Activated CD4-positive, alpha-beta T cell treated with anti-CD3 and anti-CD28 coated beads, Interleukin-2, amount 50 U/mL, for 1 hour (primary cell): ENCODE results near the gene PDP2.

Experiments used
- DNase-seq: peaks from one replicate; pipeline ENCODE4 v3.0.0-alpha.2; 2020

Gene PDP2

GRCh38 chr16:66880288-66881013, at the start of gene PDP2:
TSS of gene PDP2 (plus strand) at chr16:66880515. CDS start at chr16:66884285, 3,770 bp downstream.
- peak; percentile 85 for DNase-seq

GRCh38 chr16:66832190-66832589, 48.1 kb upstream of the PDP2 start:
- DNase-seq, result no peak

- no peak for DNase-seq
Observed at GRCh38 chr16:66832661-66833305, 47.5 kb upstream of the PDP2 start.

GRCh38 chr16:66834746-66835145, 45.6 kb upstream of the PDP2 start:
- DNase-seq, result no peak

GRCh38 chr16:66840883-66841282, 39.4 kb upstream of the PDP2 start:
- DNase-seq, result no peak

GRCh38 chr16:66841366-66841765, 38.9 kb upstream of the PDP2 start:
- no peak for DNase-seq

- DNase-seq, result no peak
Observed at GRCh38 chr16:66842765-66843164, 37.5 kb upstream of the PDP2 start.

- no peak for DNase-seq
Observed at GRCh38 chr16:66843191-66843590, 37.1 kb upstream of the PDP2 start.

- DNase-seq, result no peak
Observed at GRCh38 chr16:66844009-66844341, 36.3 kb upstream of the PDP2 start.

- no peak for DNase-seq
Observed at GRCh38 chr16:66844342-66845079, 35.8 kb upstream of the PDP2 start, which contains the start of gene CA7. TSS of gene CA7 (plus strand) at chr16:66844414. CDS start at chr16:66844488, 74 bp downstream.

- DNase-seq, result no peak
Observed at GRCh38 chr16:66845080-66845410, 35.3 kb upstream of the PDP2 start.

- DNase-seq, result no peak
Observed at GRCh38 chr16:66845791-66846221, 34.5 kb upstream of the PDP2 start.

GRCh38 chr16:66846266-66846665, 34.0 kb upstream of the PDP2 start:
- no peak for DNase-seq

- DNase-seq, result no peak
Observed at GRCh38 chr16:66846831-66847230, 33.5 kb upstream of the PDP2 start.

- no peak for DNase-seq
Observed at GRCh38 chr16:66847533-66848067, 32.7 kb upstream of the PDP2 start.

- DNase-seq, result no peak
Observed at GRCh38 chr16:66848172-66848571, 32.1 kb upstream of the PDP2 start.

- no peak for DNase-seq
Observed at GRCh38 chr16:66849021-66849420, 31.3 kb upstream of the PDP2 start.

- no peak for DNase-seq
Observed at GRCh38 chr16:66849549-66849948, 30.8 kb upstream of the PDP2 start.

GRCh38 chr16:66850115-66850815, 30.1 kb upstream of the PDP2 start:
- no peak for DNase-seq

GRCh38 chr16:66851166-66851964, 28.9 kb upstream of the PDP2 start:
- no peak for DNase-seq

GRCh38 chr16:66853261-66854139, 26.8 kb upstream of the PDP2 start:
- DNase-seq, result no peak
